IMR-90 (cell line): Measurements from ENCODE around the gene ARHGEF26. TPM values are rescaled to one million over a fixed set of nuclear protein-coding genes. Genes with fewer than 3 reads are reported as not detected.

ENCODE experiments used
- ATAC-seq: fragments of 200-7000 bp; cut with Tn5 transposase; 2 replicates; pipeline ENCODE4 v1.9.1; 2020; ENCODE audit warnings: low read depth, mild to moderate bottlenecking, moderate library complexity
- BruUV-seq: library from RNA; stranded (reverse); fragments of 400-500 nt; replicated peaks from 2 replicates; lab custom pipeline; 2021; lab: Mats Ljungman, UMichigan
- CTCF ChIA-PET: fragments of 300-600 bp; formaldehyde crosslinking; extraction: SDS; loops from one replicate; lab custom pipeline; 2021; ENCODE audit warnings: antibody characterized with exemption; lab: Yijun Ruan, JAX
- POLR2A ChIA-PET: fragments of 300-600 bp; sonication (Branson Sonifier 250); formaldehyde crosslinking; loops from one replicate; lab custom pipeline; 2022; ENCODE audit warnings: antibody characterized with exemption; ENCODE audit not compliant: unreplicated experiment; lab: Charles Lee
- DNase-seq: peaks from one replicate; pipeline ENCODE4 v3.0.0; 2013
- H2AFZ ChIP-seq: replicated peaks from 2 replicates; pipeline ENCODE3; 2013; ENCODE audit warnings: low read length, mild to moderate bottlenecking; ENCODE audit not compliant: poor library complexity
- H2AK5ac ChIP-seq: 2 replicates; pipeline ENCODE4 v1.6.1; 2013; ENCODE audit warnings: low read depth, low read length, inconsistent platforms
- H2AK9ac ChIP-seq: replicated peaks from 2 replicates; pipeline ENCODE3; 2013; ENCODE audit warnings: mild to moderate bottlenecking, low read depth, low read length, moderate library complexity; ENCODE audit not compliant: poor library complexity
- H2BK120ac ChIP-seq: 2 replicates; pipeline ENCODE4 v1.6.1; 2013; ENCODE audit warnings: low read depth, low read length, inconsistent platforms
- H2BK15ac ChIP-seq: 3 replicates; pipeline ENCODE4 v1.6.1; 2013; ENCODE audit warnings: low read depth, low read length, inconsistent platforms
- H2BK20ac ChIP-seq: 2 replicates; pipeline ENCODE4 v1.6.1; 2013; ENCODE audit warnings: low read depth, mild to moderate bottlenecking, inconsistent platforms, low read length, moderate library complexity
- H2BK5ac ChIP-seq: 2 replicates; pipeline ENCODE4 v1.6.1; 2013; ENCODE audit warnings: mild to moderate bottlenecking, low read depth, low read length, inconsistent platforms; ENCODE audit not compliant: poor library complexity, severe bottlenecking
- H3K14ac ChIP-seq: replicated peaks from 2 replicates; pipeline ENCODE4 v1.6.1; 2013; ENCODE audit warnings: low read depth, low read length, inconsistent platforms
- H3K18ac ChIP-seq: 2 replicates; pipeline ENCODE4 v1.6.1; 2013; ENCODE audit warnings: low read depth, low read length, control low read depth
- H3K23ac ChIP-seq: 2 replicates; pipeline ENCODE4 v1.6.1; 2013; ENCODE audit warnings: low read depth, low read length, inconsistent platforms
- H3K27ac ChIP-seq: 2 replicates; pipeline ENCODE4 v1.5.1; 2013; ENCODE audit warnings: mild to moderate bottlenecking, control low read depth, low read length; ENCODE audit not compliant: insufficient read depth
- H3K27me3 ChIP-seq: 2 replicates; pipeline ENCODE4 v1.6.1; 2013; ENCODE audit warnings: low read length; ENCODE audit not compliant: control insufficient read depth, insufficient read depth
- H3K36me3 ChIP-seq: 2 replicates; pipeline ENCODE4 v1.6.1; 2013; ENCODE audit warnings: low read length, mixed read lengths; ENCODE audit not compliant: control insufficient read depth, insufficient read depth
- H3K4ac ChIP-seq: 2 replicates; pipeline ENCODE4 v1.6.1; 2013; ENCODE audit warnings: low read depth, low read length, inconsistent platforms
- H3K4me1 ChIP-seq: 2 replicates; pipeline ENCODE4 v1.6.1; 2013; ENCODE audit warnings: low read length, mixed read lengths; ENCODE audit not compliant: control insufficient read depth, insufficient read depth
- H3K4me2 ChIP-seq: 2 replicates; pipeline ENCODE4 v1.6.1; 2013; ENCODE audit warnings: low read depth, mild to moderate bottlenecking, control low read depth, low read length, moderate library complexity
- H3K4me3 ChIP-seq: 2 replicates; pipeline ENCODE4 v1.5.1; 2013; ENCODE audit warnings: low read depth, mild to moderate bottlenecking, control low read depth, low read length, moderate library complexity; ENCODE audit not compliant: insufficient read depth
- H3K56ac ChIP-seq: 2 replicates; pipeline ENCODE4 v1.6.1; 2013; ENCODE audit warnings: low read length, inconsistent platforms; ENCODE audit not compliant: insufficient read depth; ENCODE audit errors: extremely low read depth
- H3K79me1 ChIP-seq, 2 experiments: 2 replicates each; pipeline ENCODE4 v1.6.1; 2013; ENCODE audit warnings: low read length in 2 of 2, inconsistent platforms in 1 of 2, low read depth in 1 of 2
- H3K9ac ChIP-seq: 2 replicates; pipeline ENCODE4 v1.6.1; 2013; ENCODE audit warnings: low read depth, low read length, control low read depth
- H3K9me1 ChIP-seq: 2 replicates; pipeline ENCODE4 v1.6.1; 2013; ENCODE audit warnings: low read length, inconsistent platforms; ENCODE audit not compliant: insufficient read depth
- H3K9me3 ChIP-seq: 2 replicates; pipeline ENCODE4 v1.6.1; 2013; ENCODE audit warnings: low read length; ENCODE audit not compliant: control insufficient read depth, insufficient read depth
- H4K20me1 ChIP-seq: 2 replicates; pipeline ENCODE4 v1.6.1; 2013; ENCODE audit warnings: low read length, inconsistent platforms; ENCODE audit not compliant: insufficient read depth
- H4K5ac ChIP-seq: 2 replicates; pipeline ENCODE4 v1.6.1; 2013; ENCODE audit warnings: mild to moderate bottlenecking, low read depth, low read length, control low read depth
- H4K8ac ChIP-seq, 2 experiments: 2 replicates each; pipeline ENCODE4 v1.6.1; 2013; ENCODE audit warnings: low read depth in 2 of 2, low read length in 2 of 2, control low read depth in 1 of 2, inconsistent platforms in 1 of 2
- H4K91ac ChIP-seq: 2 replicates; pipeline ENCODE4 v1.6.1; 2013; ENCODE audit warnings: low read depth, low read length, inconsistent platforms; ENCODE audit not compliant: insufficient read depth
- BHLHE40 ChIP-seq: fragments of 150-350 bp; IDR thresholded peaks from 2 replicates; pipeline ENCODE4 v1.6.1; 2016; ENCODE audit warnings: mild to moderate bottlenecking, low read depth, low read length
- CEBPB ChIP-seq: IDR thresholded peaks from 2 replicates; pipeline ENCODE4 v1.6.1; 2012; ENCODE audit warnings: low read depth, low read length, improper control_type of control experiment
- CHD1 ChIP-seq: IDR thresholded peaks from 2 replicates; pipeline ENCODE4 v1.6.1; 2012; ENCODE audit warnings: low read depth, low read length, improper control_type of control experiment
- CTCF ChIP-seq: conservative IDR thresholded peaks from 2 replicates; pipeline ENCODE4 v1.5.1; 2012; ENCODE audit warnings: mild to moderate bottlenecking, low read depth, low read length, improper control_type of control experiment
- FOS ChIP-seq: fragments of 150-350 bp; IDR thresholded peaks from 2 replicates; pipeline ENCODE4 v1.6.1; 2016; ENCODE audit warnings: low read depth, low read length
- MAFK ChIP-seq: IDR thresholded peaks from 2 replicates; pipeline ENCODE4 v1.6.1; 2012; ENCODE audit warnings: low read depth, low read length, improper control_type of control experiment
- NFE2L2 ChIP-seq: fragments of 150-350 bp; IDR thresholded peaks from 2 replicates; pipeline ENCODE4 v1.6.1; 2016; ENCODE audit warnings: low read depth, mild to moderate bottlenecking, low read length
- POLR2A ChIP-seq: IDR thresholded peaks from 2 replicates; pipeline ENCODE4 v1.6.1; 2012; ENCODE audit warnings: mild to moderate bottlenecking, low read depth, low read length
- RAD21 ChIP-seq: IDR thresholded peaks from 2 replicates; pipeline ENCODE4 v1.6.1; 2012; ENCODE audit warnings: low read length, improper control_type of control experiment
- RCOR1 ChIP-seq: IDR thresholded peaks from 2 replicates; pipeline ENCODE4 v1.6.1; 2012; ENCODE audit warnings: mild to moderate bottlenecking, low read length, improper control_type of control experiment; ENCODE audit not compliant: insufficient replicate concordance
- RFX5 ChIP-seq: IDR thresholded peaks from 2 replicates; pipeline ENCODE4 v1.8.0; 2012; ENCODE audit warnings: low read depth, mild to moderate bottlenecking, low read length, moderate library complexity
- SMC3 ChIP-seq: fragments of 150-350 bp; IDR thresholded peaks from 2 replicates; pipeline ENCODE4 v1.6.1; 2016; ENCODE audit warnings: low read depth, mild to moderate bottlenecking, antibody characterized with exemption, low read length, moderate library complexity
- USF2 ChIP-seq: fragments of 150-350 bp; IDR thresholded peaks from 2 replicates; pipeline ENCODE4 v1.6.1; 2017; ENCODE audit warnings: mild to moderate bottlenecking, antibody characterized with exemption, low read length, low read depth
- WGBS, 2 experiments: methylation state at CpG; one replicate each; pipeline versions ENCODE4 v1.1.5 to v1.1.7; 2013; ENCODE audit warnings: missing lambda C conversion rate in 2 of 2; ENCODE audit not compliant: insufficient read length in 1 of 2; ENCODE audit errors: extremely low coverage in 2 of 2; 5-methylcytosine and 5-hydroxymethylcytosine counted together
- dilution Hi-C: fragments of 300-500 bp; cut with HindIII; formaldehyde crosslinking; loops from one replicate; pipeline ENCODE4 v1.14.3; 2018; ENCODE audit warnings: low sequenced_read_pairs; ENCODE audit not compliant: unreplicated experiment
- in situ Hi-C: fragments of 300-500 bp; cut with MboI; formaldehyde crosslinking; loops from 3 replicates; pipeline ENCODE4 v1.14.3; 2019; ENCODE audit warnings: low sequenced_read_pairs, inconsistent platforms, mixed read lengths
- intact Hi-C: fragments of 100-400 bp; cut with micrococcal nuclease; formaldehyde crosslinking; loops from 2 replicates; pipeline ENCODE4 v1.10.0; 2022
- polyA plus RNA-seq, 3 experiments: library from polyadenylated mRNA; depleted of rRNA; stranded (reverse); fragments of >200 nt; gene quantifications; 2 replicates each; pipeline ENCODE4 v1.2.3, GENCODE V29; 2012; ENCODE audit warnings: low replicate concordance in 1 of 3
- total RNA-seq: library from RNA; depleted of rRNA; stranded (reverse); fragments of >200 nt; gene quantifications from 2 replicates; pipeline ENCODE4 v1.2.3, GENCODE V29; 2012
- TF ChIP-seq, protein P1 (sequence below): fragments of 150-350 bp; IDR thresholded peaks from 2 replicates; pipeline ENCODE4 v1.6.1; 2016; ENCODE audit warnings: low read depth, mild to moderate bottlenecking, low read length, moderate library complexity, borderline replicate concordance

Gene ARHGEF26
- total and polyA plus RNA-seq, 2 of the 4 experiments (the other 2 are of a cell fraction) = 2.0 to 2.3 TPM

DNA sequence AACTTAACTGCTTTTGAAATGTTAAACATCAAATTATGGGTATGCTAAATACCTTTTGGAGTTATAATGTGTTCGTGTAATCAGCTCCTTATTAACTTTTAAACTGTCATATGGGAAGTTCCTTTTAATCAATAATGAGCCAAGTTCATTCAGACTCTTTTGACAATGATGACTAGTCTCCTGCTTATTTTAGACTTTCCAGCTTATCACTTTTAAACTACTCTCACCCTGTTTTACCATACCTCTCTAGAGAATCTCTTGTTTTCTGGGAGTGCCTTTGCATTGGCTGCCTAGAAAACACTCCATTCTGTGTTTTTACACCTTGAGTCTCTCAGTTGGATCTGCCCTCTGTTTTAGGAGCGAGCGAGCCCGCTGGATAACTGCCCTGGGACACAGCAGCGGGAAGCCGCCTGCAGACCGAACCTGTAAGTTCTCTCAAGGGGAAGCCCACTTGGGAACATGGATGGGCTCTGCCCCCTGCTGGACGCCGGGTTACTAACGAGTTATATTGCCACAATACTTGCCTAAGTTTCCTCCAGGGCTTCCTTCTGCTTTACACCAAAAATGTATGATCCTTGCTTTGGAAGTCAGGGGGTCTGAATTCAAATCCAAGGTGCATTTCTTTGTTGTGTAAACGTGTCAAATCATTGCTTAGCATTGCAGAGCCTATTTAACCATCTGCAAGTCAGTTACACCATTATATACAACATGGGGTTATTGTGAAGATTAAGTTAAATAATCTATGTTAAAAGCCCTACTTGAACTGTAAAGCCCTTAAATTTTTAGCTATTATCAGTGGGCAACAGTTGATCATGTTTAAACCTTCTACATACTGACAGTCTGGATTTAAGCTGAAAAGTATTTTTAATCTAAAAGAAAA lies 131.8 kb downstream of the ARHGEF26 start:
- Histone ChIP-seq H3K56ac (no peak overlapping the region), H3K9me1 (no peaks in the 10 kb centered on the region), H2BK5ac (no peak overlapping the region), H4K8ac (no peak overlapping the region), H4K5ac (no peak overlapping the region), H2AFZ (no peak overlapping the region), H3K4me2 (peak overlapping the region; percentile 72), H2AK5ac (no peak overlapping the region), H3K14ac (no peak overlapping the region), H3K9ac (no peak overlapping the region), H3K23ac (no peak overlapping the region), H2BK120ac (no peak overlapping the region), H3K79me1 (no peaks in the 10 kb centered on the region), H2BK15ac (no peak overlapping the region), H3K27ac (no peak overlapping the region), H3K18ac (no peak overlapping the region), H2BK20ac (no peak overlapping the region), H3K4me3 (no peak overlapping the region), H3K4me1 (no peaks in the 10 kb centered on the region), H4K91ac (no peak overlapping the region), H3K9me3 (no peaks in the 10 kb centered on the region), H2AK9ac (no peak overlapping the region), H3K36me3 (peaks cover 11% of the 10 kb centered on the region), H3K4ac (no peak overlapping the region), H4K20me1 (no peaks in the 10 kb centered on the region), H3K27me3 (no peaks in the 10 kb centered on the region)
- CTCF ChIA-PET = interaction anchor here (0.5 to 2.7 kb wide), 14 partner anchors 9 to 365 kb away, joined by 3 to 11 read pairs (median 4); no protein-coding TSS in a partner anchor
- no TSS peak for BruUV-seq
- POLR2A ChIA-PET = interaction anchor here (1.3 kb wide), 1 partner anchor 24 kb away, joined by 5 read pairs; no protein-coding TSS in a partner anchor
- WGBS, 2 experiments = 14% methylated on average over 5 of the region's 11 CpGs; no CpG with 5 or more reads in 1 of the 2 experiments
- intact Hi-C loops = loop anchor here (1.0 kb wide), 4 partner anchors 132 to 1227 kb away; partner anchors contain the start of gene ARHGEF26
- in situ Hi-C loops = loop anchor here (5.0 kb wide), 1 partner anchor 156 kb away; no protein-coding TSS in a partner anchor
- ATAC-seq (peak; percentile 99), DNase-seq (peak; percentile 84)
- dilution Hi-C loops = no loop called here
- TF ChIP-seq MAFK (no peak), RAD21 (peak; percentile 97), CTCF (peak; percentile 99), POLR2A (peak; percentile 49; the same call in 1 of the 2 replicates), CEBPB (no peak), BHLHE40 (no peak), SMC3 (peak; percentile 92), FOS (no peak), RCOR1 (no peak), CHD1 (no peak), RFX5 (no peak), USF2 (no peak), NFE2L2 (no peak)
- TF ChIP-seq, protein P1, sequence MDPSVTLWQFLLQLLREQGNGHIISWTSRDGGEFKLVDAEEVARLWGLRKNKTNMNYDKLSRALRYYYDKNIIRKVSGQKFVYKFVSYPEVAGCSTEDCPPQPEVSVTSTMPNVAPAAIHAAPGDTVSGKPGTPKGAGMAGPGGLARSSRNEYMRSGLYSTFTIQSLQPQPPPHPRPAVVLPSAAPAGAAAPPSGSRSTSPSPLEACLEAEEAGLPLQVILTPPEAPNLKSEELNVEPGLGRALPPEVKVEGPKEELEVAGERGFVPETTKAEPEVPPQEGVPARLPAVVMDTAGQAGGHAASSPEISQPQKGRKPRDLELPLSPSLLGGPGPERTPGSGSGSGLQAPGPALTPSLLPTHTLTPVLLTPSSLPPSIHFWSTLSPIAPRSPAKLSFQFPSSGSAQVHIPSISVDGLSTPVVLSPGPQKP = no peak
